T-helper 2 cell (primary cell): ENCODE data around the gene INHBB.
"Not testable (repeated sequence)": the region's sequence is repeated elsewhere in the genome, so short reads cannot be mapped to it uniquely, and the experiment has no call there.

Source experiments
- DNase-seq, 5 experiments: peaks; one replicate each; pipeline versions ENCODE4 v3.0.0 to v3.0.0-alpha.2; 2012 to 2022
- total RNA-seq, 2 donors: gene quantifications; one replicate each; lab custom pipeline; 2026; lab: John Stamatoyannopoulos, UW

Gene INHBB
- total RNA-seq, result 0 to 0.13 reads per million in 2 donors

DNA sequence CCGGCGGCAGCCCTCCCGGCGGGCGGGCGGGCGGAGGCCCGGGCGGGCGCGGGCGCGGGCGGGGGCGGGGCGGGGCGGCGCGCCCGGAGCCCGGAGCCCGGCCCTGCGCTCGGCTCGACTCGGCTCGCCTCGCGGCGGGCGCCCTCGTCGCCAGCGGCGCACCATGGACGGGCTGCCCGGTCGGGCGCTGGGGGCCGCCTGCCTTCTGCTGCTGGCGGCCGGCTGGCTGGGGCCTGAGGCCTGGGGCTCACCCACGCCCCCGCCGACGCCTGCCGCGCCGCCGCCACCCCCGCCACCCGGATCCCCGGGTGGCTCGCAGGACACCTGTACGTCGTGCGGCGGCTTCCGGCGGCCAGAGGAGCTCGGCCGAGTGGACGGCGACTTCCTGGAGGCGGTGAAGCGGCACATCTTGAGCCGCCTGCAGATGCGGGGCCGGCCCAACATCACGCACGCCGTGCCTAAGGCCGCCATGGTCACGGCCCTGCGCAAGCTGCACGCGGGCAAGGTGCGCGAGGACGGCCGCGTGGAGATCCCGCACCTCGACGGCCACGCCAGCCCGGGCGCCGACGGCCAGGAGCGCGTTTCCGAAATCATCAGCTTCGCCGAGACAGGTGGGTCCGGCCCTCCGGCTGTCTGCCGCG, at the start of gene INHBB:
Gene INHBB (plus strand): TSS at position 111 of the 641 bp plus-strand sequence. CDS start 53 bp downstream, at position 164.
- peak in 1 of 5 experiments; percentile 21 for DNase-seq

DNA sequence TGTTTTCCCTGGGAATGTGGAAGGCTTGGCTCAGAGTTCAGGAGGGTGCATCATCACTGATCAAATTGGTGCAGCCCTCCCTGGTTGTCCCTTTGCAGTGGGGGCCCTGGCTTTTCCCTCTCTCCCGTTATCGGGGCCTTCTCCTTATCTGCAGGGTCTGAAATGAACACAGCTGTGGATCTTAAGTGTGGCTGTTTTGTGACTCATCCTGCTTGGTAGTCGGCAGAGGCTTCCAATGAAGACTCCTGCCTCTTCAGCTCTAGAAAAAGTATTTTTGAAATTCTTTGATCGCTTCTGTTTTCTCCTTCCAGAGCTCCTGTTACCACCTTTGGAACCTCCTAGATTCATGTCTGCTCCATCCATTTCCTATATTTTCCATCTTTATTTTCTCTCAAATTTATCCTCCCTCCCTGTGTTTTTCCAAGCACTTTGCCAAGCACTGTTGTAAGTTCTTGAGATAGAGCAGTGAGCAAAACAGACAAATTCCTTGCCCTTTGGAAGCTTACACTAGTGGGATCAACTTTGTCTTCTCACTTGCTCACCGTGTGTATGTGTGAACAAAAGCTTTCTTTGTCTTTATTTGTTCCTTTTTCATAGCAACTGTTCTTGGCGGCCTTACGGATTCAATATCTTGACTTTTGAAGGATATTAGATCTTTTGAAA, 47.6 kb upstream of the INHBB start:
- no peak for DNase-seq

DNA sequence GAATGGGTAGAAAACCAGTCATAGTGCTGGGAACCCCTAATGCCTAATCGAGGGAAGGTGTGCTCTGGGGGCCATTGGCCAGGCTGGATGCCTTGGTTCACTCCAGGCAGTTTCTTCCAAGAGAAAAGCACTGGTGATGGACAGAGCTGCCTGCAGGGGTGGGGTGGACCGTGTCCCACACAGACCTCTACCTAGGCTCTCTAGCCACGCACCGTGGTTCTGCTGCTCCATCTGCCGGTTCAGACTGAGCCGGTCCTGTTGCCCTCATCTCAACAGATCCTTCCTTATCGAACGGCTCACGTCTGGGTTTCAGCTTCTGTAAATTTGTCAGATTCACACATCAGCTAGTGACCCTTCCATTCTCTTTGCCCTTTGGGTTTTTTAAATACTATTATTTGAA, 46.9 kb upstream of the INHBB start:
- no peak for DNase-seq

DNA sequence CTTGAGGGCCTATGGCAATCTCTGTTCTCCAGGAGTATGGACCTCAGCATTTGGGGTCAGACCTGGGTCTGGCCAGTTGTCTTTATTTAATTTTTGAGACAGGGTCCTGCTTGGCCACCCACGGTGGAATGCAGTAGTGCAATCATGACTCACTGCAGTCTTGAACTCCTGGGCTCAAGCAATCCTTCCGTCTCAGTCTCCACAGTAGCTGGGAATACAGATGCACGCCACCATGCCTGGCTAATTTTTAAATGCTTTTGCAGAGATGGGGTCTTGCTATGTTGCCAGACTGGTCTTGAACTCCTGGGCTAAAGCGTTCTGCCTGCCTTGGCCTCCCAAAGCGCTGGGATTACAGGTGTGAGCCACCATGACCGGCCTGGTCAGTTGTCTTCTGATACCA, 46.4 kb upstream of the INHBB start:
- DNase-seq, result no peak

DNA sequence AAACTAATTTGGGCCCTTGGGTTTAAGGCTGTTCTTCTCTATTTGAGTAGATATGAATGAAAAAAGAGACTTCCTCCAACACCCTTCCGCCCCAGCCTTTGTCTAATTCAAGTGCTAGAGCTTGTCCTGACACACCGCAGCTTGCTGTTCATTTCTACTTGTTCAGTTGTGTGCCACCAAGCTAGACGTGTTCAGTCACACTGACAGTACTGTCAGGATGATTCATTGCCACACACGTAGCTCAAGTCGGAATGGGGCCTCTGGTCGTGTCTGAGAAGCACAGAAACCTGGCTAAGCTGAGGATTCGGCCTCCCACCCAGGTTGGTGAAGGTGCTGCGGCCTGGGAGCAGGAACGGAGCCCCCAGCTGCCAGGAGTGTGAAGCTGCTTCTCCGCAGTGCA, 45.6 kb upstream of the INHBB start:
- DNase-seq, result no peak

DNA sequence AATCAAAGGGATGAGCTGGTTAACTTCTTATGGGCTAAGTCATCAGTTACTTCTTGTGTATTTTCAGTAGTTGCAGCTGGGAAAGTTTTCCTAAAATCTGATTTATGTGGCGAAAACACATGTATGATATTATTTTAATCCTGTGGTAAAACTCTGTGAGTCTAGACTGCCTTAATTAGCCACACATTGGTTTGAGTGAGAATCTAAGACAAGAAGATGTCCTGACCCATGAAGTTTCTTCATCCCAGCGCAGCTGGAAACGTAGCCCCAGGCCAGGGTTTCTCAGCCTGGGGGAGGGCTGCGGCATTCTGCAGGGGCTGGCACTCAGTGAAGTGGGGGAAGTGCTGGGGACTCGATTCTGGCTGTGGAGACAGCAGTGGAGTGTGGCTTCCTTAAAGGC, 44.7 kb upstream of the INHBB start:
- DNase-seq, result no peak

DNA sequence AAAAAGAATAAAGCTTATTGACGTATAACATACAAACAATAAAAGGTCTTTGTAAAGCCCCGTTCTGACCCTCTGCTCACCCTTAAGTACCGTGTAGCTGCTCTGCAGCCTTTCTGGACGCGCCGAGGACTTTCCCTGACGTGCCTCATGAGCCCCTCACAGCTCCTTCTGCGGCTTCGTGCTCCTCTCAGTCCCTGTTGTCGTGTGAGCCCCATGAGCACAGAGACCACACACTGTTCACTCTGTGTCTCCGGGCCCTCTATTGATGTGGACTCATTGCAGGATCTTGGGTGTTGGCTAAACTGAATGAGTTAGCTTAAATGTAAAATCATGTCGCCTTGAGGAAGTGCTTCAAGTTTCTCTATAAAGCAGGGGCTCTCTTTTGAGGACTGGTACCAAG, 43.6 kb upstream of the INHBB start:
- no peak for DNase-seq

DNA sequence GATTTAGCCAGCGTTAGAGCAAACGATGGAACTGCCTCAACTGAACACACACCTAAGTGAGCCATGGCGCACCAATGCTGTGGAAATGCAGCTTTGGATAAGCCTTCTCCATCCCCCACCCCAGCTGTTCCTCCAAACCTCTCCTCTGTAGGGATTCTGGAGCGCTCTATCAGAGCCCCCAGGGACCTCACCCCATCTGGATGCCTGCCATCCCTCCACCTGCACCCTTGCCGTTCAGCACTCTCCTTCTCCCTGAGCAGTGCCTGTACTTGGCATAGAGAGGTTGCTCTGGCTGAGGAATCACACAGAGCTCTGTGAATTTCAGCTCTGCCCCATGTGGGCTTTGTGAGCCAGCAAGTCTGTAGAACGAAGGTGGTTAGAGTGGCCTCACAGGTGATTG, 42.8 kb upstream of the INHBB start:
- DNase-seq, result no peak

DNA sequence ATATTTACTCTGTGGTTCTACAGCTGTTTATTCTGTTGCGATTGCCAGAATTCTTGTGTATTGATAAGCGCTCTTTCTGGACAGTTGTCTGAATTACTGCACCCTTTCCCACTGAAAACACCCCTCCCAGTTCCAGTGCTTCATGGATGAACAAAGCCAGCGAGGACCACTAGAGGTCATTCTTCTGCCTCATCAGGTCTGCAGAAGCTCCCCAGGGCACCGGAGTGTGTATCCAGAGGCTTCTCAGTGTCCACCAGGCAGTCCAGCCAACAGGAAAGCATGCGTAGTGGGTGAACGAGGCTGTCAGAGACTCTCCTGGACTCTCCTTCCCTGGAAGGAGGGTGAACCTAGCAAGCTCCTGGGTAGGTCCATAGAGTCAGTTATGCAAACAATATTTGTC, 40.6 kb upstream of the INHBB start:
- no peak for DNase-seq

DNA sequence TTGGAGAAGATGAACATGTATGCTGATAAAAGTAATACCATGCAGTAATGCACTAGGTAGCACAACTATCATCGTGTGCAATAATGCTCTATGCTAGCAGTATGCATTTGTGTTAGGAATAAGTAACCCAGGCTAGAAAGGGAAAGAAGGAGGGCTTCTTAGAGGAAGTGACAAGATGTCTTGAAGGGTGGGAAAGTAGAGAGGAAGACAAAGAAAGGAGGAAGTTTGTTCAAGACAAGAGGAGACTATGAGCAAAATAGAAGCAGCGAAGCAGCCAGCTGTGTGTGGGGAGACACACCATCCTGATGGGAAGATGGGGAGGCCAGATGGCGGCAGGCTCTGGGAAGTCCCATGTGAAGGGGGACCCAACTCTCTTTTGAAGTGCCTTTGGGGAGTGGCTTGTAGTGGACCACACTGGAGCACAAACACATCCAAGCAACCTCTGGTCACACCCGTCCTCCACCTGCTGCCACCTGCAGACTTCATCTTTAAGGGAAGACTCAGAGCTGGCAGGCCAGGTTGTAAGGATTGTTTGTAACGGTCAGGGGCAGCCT, 39.9 kb upstream of the INHBB start:
- DNase-seq, result no peak

DNA sequence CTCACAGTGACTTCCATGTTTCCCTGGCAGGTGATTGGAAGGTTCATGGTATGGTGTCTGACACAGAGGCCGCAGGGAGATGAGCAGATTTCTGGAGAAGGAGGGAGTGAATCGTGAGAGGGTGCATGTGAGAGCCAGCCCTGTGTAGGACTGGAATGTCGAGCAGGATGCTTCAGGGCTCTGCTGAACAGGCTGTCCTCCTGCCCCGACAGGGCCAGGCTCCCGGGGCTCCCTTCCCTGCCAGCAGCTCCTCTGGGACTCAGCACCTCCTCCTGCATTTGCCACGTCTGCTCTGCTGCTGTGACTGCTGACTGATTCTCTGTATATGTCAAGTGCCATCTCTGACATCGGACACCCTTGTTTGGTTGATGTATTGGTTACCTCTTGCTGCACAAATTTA, 38.5 kb upstream of the INHBB start:
- no peak for DNase-seq

DNA sequence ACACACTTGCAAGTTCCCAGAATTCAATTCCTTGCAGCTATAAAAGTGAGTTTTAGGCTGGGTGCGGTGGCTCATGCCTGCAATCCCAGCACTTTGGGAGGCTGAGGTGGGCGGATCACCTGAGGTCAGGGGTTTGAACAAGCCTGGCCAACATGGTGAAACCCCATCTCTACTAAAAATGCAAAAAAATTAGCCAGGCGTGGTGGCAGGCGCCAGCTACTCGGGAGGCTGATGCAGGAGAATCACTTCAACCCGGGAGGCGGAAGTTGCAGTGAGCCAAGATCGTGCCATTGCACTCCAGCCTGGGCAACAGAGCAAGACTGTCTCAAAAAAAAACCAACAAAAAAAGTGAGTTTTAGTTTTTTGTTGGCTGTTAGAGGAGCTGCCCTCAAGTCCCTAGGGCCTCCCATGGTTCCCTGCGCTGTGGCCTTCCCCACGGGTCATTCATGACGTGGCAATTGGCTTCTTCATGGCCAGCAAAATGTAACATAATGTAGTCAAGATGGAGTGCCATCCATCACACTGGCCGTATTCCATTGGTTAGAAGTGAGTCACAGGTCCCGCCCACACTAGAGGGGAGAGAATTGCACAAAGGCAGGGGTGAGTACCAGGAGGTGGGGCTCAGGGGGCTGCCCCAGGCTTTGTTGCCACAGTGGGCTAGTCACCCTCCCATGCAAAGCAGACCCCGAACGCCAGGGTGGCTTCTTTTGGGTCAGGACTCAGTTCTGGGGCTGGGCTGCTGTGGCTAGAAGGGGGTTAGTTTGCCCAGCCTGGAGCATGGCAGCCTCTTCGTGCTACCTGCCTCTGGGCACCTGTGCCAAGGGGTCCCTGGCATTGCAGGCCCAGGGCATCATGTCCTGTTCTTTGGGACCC, 37.7 kb upstream of the INHBB start:
- no peak for DNase-seq

DNA sequence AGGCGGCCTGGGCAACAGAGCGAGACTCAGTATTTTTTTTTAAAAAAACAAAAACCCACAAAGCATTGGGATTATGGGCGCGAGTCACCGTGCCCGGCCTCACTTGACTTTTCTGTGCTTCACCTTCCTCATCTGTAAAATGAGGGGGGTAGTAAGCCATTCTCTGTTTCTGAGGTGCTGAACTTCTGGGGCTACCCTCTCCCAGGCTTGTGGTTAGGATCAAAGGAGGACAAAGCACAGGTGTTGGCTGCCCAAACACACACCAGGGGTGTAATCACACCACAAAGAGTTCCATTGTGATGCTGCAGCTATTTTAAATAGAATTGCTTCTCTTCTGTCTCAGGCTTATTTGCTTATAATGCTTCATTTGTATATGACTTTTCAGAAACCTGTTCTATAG, 35.8 kb upstream of the INHBB start:
- no peak for DNase-seq

DNA sequence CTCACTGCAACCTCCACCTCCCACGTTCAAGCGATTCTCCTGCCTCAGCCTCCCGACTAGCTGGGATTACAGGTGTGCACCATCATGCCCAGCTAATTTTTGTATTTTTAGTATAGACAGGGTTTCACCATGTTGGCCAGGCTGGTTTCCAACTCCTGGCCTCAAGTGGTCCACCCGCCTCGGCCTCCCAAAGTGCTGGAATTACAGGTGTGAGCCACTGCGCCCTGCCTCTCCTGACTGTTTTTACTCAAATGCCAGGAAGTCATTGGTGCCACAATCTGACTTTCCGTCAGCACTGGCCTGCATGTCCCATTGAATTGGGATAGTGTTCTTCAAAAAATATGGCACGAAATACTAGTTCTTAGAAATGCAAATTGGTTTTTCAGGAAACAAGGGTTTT, 35.1 kb upstream of the INHBB start:
- DNase-seq, result not testable (repeated sequence)

DNA sequence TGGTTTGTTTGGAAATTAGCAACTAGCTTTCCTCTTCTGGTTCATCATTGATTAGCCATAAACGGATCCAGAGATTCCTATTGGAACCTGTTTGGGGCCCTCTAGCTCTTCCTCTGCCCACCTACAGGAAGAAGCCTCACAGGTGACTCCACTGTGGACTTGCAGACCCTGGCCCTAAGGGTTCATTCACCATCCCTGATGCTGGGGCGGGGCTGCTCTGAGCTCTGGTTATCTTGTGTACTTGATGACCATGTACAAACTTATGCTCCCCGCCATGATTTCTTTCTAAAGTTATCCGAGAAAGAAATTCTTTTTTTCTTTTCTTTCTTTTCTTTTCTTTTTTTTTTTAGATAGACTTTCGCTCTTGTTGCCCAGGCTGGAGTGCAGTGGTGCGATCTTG, 33.9 kb upstream of the INHBB start:
- DNase-seq, result no peak

DNA sequence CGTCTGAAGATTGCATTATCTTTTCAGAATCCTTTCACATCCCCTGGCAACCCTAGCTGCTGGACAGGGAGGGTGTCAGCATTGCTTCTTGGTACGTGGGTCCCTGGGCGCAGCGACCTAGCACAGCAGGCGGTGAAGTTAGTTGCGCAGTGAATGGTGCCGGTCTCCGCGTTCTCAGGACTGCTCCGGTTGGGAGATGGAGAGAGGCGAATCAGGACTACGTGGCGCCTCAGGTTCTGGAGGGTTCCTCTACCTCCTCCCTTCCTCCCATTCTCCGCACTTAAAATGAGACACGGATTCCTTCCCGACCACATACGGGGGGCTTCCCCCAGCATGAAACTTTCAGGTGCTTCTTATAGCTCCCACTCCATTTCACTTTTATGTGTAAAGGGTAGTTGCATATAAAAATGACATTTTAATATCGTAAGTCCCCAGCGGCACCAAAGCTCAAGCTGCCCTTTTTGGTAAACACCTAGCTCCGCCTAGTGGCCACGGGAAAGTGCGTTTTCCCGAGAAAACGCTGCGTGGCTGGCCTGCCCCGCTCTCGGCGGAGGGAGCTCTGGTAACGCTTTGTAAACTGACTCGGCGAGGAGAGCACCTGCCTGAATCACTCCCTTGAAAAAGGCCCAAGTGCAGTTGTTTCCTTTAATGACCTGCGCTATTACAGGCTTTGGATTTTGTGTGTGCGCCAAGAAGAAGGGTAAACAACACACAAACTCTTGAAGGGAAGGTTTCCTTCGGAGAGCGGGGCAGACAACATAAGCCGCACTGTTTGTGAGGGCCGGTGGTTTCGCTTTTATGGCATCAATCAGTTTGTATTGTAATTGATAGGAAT, 32.9 kb upstream of the INHBB start:
- peak; percentile 31 to 85 (median 49) for DNase-seq

DNA sequence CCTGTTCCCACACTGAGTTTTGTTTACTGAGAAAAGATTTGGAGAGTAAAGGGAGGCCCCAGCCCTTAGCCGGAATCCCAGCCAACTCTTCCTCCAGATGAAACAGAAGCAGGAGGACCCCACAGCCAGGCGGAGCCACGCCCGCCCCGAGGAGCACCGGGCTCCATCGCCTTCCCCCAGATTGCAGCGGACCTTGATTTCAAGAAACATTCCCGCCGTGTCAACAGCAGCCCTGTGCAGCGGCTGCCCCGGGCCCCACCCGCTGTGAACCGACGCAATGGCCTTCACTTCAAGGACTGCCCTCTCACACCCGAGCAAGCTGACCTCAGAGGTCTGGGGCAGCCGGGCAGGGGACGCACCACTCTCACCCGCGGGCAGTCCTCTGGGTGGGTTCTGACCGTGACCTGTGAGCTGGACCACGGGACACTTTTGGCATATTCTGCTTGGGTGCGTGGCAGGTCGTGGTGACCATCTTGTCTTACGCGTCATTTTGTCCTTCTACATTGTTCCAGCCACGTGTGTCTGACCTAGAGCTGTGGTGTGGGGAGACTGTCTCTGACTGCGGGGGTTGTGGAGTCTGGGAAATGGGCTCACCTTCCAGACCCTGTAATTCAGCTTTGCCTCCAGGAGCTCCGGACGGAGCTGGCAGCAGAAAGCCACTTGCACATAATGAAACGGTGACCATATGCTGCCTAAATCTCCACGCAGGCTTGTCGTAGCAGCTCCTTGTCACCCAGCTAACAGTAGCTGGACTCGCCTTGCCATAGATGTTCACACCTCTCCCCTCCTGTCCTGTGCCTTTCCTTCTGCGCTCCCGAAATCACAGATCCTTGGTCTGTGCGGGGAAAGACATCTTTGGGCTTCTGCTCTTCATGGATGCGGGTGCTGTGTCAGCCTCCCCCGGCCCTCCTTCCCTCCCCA, 32.0 kb upstream of the INHBB start:
- DNase-seq, result no peak

DNA sequence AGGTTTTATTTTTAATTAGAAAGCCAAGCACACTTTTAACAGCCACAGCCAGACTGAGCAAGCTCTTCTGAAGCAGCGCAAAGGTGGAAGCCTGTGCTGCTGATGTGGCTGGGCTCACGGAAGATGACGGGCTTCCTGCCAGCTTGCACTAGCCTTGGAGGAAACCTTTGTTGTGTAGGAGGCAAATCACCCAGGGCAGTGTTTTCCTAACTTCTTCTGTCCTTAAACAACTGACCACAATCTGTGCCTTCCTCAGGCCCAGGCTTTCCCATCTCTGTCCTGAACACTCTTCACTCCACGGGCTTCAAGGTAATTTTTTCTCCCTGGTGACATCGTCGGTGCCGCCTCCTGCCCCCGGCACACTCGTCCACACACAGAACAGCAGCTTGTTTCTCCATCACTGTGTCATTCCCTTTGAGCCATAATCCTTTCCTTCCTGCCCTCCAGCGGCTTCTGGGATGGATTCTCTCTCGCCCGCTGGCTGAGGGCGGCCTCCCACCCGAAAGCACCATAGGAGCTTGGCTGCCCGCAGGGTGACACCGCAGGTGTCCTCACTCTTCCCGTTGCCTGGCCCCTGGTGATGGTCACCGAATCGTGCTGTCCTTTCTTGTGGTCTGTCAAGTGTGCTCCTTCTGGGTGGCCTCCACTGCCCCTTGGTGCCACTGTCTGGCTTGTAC, 31.1 kb upstream of the INHBB start:
- peak in 1 of 5 experiments; percentile 59 for DNase-seq

DNA sequence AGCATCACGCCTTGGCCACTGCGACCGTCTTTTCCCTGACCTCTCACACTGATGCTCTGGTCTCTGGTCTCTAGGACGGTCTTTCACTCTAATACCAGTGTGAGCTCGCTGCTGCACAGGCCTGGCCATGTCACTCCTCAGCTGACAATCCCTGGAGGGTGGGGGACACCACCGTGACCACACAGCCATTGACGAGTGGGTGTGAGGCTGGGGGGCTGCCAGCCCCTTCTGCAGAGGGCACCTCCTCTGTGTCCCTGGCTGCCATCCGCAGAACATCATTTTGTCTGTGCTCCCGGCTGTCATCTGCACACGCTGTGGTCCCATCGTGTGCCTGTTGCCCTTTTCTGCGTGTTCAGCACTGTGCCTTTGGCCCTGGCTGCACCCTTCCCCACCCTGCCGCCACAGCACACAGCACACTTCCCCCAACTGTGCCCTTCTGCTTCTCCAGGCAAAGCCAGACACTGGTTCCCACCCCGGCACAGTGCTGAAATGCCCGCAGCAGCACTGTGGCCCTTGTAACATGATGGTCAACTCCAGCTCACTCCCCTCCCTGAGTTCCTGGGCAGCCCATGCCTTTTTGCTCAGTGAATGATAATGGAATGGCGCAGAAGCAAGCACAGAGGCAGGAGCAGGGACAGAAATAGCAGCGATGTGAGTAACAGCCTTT, 30.4 kb upstream of the INHBB start:
- no peak for DNase-seq

DNA sequence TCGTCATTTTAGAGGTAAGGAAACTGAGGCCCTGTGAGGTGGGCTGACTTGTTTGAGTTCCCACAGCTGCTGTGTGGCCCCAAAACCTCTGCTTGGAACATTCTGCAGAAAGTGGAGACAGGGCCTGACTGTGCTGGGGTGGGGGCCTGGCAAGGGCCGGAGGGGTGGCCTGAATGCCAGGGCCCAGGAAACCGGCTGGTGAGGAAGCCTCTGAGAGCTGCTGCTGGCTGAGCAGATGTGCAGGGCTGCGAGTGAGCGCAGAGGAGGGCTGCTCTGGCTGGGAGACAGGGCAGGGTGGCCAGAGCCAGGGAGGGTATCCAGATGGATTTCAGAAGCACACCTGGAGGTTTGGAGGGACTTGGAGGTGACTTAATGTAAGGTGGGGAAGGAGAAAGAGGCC, 29.9 kb upstream of the INHBB start:
- no peak for DNase-seq
